Measurements from ENCODE around the gene SPATA4.

The SPATA4 gene

DNA sequence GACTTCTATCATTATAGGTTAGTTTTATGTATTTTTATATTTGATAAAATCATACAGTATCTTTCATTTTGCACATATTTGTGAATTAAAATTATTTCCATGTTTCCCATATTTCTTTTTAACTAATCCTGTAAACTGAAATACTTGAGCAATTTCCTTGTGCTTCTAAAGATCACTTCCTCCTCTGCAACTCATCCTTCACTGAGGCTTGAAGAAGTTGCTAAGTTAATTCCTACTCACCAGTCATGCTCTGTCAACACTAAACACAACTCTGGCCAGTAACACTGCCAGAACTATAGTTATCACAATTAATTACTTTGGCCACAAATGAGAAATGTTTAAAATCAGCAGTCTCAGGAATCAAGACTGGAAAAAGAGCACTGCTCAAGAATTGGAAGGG, 6.7 kb downstream of the SPATA4 start:
- TF ChIP-seq, protein P1, sequence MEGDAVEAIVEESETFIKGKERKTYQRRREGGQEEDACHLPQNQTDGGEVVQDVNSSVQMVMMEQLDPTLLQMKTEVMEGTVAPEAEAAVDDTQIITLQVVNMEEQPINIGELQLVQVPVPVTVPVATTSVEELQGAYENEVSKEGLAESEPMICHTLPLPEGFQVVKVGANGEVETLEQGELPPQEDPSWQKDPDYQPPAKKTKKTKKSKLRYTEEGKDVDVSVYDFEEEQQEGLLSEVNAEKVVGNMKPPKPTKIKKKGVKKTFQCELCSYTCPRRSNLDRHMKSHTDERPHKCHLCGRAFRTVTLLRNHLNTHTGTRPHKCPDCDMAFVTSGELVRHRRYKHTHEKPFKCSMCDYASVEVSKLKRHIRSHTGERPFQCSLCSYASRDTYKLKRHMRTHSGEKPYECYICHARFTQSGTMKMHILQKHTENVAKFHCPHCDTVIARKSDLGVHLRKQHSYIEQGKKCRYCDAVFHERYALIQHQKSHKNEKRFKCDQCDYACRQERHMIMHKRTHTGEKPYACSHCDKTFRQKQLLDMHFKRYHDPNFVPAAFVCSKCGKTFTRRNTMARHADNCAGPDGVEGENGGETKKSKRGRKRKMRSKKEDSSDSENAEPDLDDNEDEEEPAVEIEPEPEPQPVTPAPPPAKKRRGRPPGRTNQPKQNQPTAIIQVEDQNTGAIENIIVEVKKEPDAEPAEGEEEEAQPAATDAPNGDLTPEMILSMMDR (IDR thresholded peaks at IDR 0.05; ENCODE audit: low read length), result no peak
- TF ChIP-seq EZH2 (IDR thresholded peaks at IDR 0.05; ENCODE audit: borderline replicate concordance, low read length), result no peak
- no peak overlapping the region for H2AFZ ChIP-seq (ENCODE audit: low read length)
- H3K36me3 ChIP-seq (ENCODE audit: insufficient read depth, low read length), result no peaks in the 10 kb centered on the region
- H3K9ac ChIP-seq (ENCODE audit: low read length), result no peak overlapping the region
- no peaks in the 10 kb centered on the region for H3K79me2 ChIP-seq (ENCODE audit: insufficient read depth, low read length)
- no peak overlapping the region for H3K4me3 ChIP-seq (ENCODE audit: low read depth, low read length, poor library complexity, severe bottlenecking)
- H3K9me3 ChIP-seq (ENCODE audit: low read length), result no peaks in the 10 kb centered on the region
- no peaks in the 10 kb centered on the region for H3K4me1 ChIP-seq (ENCODE audit: insufficient read depth, low read length, severe bottlenecking)
- no peaks in the 10 kb centered on the region for H3K27me3 ChIP-seq (ENCODE audit: insufficient read depth, low read length)
- H3K4me2 ChIP-seq (ENCODE audit: low read length), result no peak overlapping the region
- no peak overlapping the region for H3K27ac ChIP-seq (ENCODE audit: low read depth, low read length, poor library complexity, severe bottlenecking)
- no peaks in the 10 kb centered on the region for H3F3A ChIP-seq (ENCODE audit: insufficient read depth, low read length)
- no peaks in the 10 kb centered on the region for H4K20me1 ChIP-seq (ENCODE audit: insufficient read depth, low read length)
- no peaks in the 10 kb centered on the region for H3K9me2 ChIP-seq (ENCODE audit: low read depth, low read length)

DNA sequence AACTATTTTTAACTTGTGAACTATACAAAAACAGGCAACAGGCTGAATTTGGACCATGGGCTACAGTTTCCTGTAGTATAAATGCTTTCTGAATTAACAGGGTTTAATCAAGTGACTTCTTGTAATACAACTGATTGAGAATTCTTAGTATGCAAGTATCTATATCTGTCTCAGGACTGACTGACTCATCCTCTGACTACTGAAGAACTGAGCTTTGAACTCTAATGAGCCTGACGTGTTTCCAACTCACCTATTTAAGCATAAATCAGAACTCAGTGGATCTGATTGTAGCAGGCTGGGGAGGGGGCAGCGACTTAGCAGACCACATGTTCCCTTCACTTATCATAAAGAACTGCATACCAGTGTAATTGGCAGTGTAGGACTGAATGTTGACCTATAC, 7.8 kb downstream of the SPATA4 start:
- no peaks in the 10 kb centered on the region for H3K36me3 ChIP-seq (ENCODE audit: insufficient read depth, low read length)
- H3K27ac ChIP-seq (ENCODE audit: low read depth, low read length, poor library complexity, severe bottlenecking), result no peak overlapping the region
- H3K9me2 ChIP-seq (ENCODE audit: low read depth, low read length), result no peaks in the 10 kb centered on the region
- no peaks in the 10 kb centered on the region for H3K79me2 ChIP-seq (ENCODE audit: insufficient read depth, low read length)
- H3F3A ChIP-seq (ENCODE audit: insufficient read depth, low read length), result no peaks in the 10 kb centered on the region
- H3K27me3 ChIP-seq (ENCODE audit: insufficient read depth, low read length), result no peaks in the 10 kb centered on the region
- H3K4me2 ChIP-seq (ENCODE audit: low read length), result no peak overlapping the region
- no peak overlapping the region for H3K4me3 ChIP-seq (ENCODE audit: low read depth, low read length, poor library complexity, severe bottlenecking)
- H3K9me3 ChIP-seq (ENCODE audit: low read length), result no peaks in the 10 kb centered on the region
- no peaks in the 10 kb centered on the region for H4K20me1 ChIP-seq (ENCODE audit: insufficient read depth, low read length)
- H3K4me1 ChIP-seq (ENCODE audit: insufficient read depth, low read length, severe bottlenecking), result no peaks in the 10 kb centered on the region
- H3K9ac ChIP-seq (ENCODE audit: low read length), result no peak overlapping the region
- H2AFZ ChIP-seq (ENCODE audit: low read length), result no peak overlapping the region
- TF ChIP-seq, protein P1 (IDR thresholded peaks at IDR 0.05; ENCODE audit: low read length), result no peak
- no peak for TF ChIP-seq EZH2 (IDR thresholded peaks at IDR 0.05; ENCODE audit: borderline replicate concordance, low read length)

DNA sequence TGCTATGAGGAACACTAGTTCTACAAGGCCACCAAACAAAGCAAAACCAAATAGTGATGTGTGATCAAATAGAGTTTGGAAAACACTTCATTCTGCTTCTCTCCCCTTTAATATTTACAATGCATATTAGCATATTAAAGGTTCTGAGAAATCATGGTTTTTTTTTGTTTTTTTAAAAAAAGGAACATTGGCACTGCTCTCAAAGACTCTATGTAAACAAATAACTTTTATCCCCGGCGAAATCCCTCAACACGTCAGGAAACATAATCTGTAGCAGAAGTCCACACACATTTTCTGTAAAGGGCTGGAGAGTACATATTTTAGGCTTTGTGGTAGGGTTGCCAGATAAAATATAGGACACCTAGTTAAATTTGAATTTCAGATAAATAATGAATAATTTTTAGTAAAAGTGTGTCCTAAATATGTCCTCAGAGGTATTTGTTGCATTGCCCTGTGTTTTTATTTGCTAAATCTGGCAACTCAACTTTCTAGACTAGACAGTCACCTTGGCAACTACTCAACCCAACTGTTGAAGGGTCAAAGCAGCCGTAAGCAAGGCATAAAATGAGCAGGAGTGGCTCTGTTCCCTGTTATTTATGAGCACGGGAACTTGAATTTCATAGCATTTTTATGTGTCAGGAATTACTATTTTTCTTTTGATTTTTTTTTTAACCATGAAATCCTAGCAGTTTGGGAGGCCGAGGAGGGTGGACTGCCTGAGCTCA, 8.6 kb downstream of the SPATA4 start:
- Histone ChIP-seq H3K9ac (ENCODE audit: low read length) (no peak overlapping the region), H4K20me1 (ENCODE audit: insufficient read depth, low read length) (no peaks in the 10 kb centered on the region), H3K9me3 (ENCODE audit: low read length) (no peaks in the 10 kb centered on the region), H3K9me2 (ENCODE audit: low read depth, low read length) (no peaks in the 10 kb centered on the region), H3K4me2 (ENCODE audit: low read length) (no peak overlapping the region), H3K4me1 (ENCODE audit: insufficient read depth, low read length, severe bottlenecking) (no peaks in the 10 kb centered on the region), H3F3A (ENCODE audit: insufficient read depth, low read length) (no peaks in the 10 kb centered on the region), H3K4me3 (ENCODE audit: low read depth, low read length, poor library complexity, severe bottlenecking) (no peak overlapping the region), H3K27ac (ENCODE audit: low read depth, low read length, poor library complexity, severe bottlenecking) (no peak overlapping the region), H3K36me3 (ENCODE audit: insufficient read depth, low read length) (no peaks in the 10 kb centered on the region), H2AFZ (ENCODE audit: low read length) (no peak overlapping the region), H3K79me2 (ENCODE audit: insufficient read depth, low read length) (no peaks in the 10 kb centered on the region), H3K27me3 (ENCODE audit: insufficient read depth, low read length) (no peaks in the 10 kb centered on the region)
- TF ChIP-seq, protein P1 (IDR thresholded peaks at IDR 0.05; ENCODE audit: low read length), result no peak
- no peak for TF ChIP-seq EZH2 (IDR thresholded peaks at IDR 0.05; ENCODE audit: borderline replicate concordance, low read length)

Data from OCI-LY1 (cell line).